Measurements from ENCODE around the gene PODN.

The PODN gene

DNA sequence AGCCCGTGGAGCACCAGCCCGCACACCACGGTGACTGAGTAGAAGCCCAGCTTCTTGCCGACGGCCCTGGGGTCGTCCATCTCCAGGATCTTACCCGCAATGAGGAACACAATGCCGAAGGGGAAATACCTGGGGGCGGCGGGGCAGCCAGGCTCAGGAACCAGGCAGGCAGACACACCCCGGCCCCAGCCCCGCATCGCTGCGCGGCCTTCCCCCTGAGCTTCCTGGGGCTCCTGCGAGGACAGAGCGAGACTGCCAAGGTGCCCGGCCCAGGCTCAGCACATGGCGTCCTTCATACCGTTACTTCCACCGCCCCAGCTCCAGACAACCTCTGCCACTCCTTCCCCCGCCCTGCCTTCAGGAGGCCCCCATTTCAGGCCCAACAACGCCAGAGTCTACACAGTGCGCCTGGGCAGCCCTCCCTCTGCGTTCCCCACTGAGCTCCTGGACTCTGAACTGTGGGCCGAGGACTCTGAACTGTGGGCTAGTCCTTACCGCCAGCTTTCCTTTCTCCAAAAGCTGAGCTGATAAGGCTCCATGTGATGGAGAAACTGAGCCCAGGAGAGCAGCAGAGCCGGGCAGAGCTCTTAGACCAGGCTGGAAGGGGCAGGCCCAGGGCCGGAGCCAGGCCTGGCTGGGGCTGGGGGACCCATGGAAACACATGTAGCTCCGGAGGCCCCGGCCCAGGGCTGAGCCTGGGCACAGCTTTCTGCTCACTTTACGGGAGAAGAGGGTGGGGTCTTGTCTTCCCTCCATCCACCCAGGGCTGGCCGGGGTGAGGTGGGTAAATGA lies 30.8 kb downstream of the PODN start:
- no peaks in the 10 kb centered on the region for H3K27me3 ChIP-seq (ENCODE audit: control insufficient read depth, insufficient read depth, low read length)
- H3K9ac ChIP-seq (ENCODE audit: low read depth, low read length), result no peak overlapping the region
- H3K9me3 ChIP-seq (ENCODE audit: control insufficient read depth, insufficient read depth, low read length), result peaks cover 11% of the 10 kb centered on the region
- H3K36me3 ChIP-seq (ENCODE audit: control insufficient read depth, insufficient read depth, low read length), result no peaks in the 10 kb centered on the region
- no peak overlapping the region for H3K4me3 ChIP-seq (ENCODE audit: low read depth, low read length)
- H3K27ac ChIP-seq (ENCODE audit: low read depth, low read length), result no peak overlapping the region
- H3K4me1 ChIP-seq (ENCODE audit: control insufficient read depth, insufficient read depth, low read length), result no peaks in the 10 kb centered on the region

DNA sequence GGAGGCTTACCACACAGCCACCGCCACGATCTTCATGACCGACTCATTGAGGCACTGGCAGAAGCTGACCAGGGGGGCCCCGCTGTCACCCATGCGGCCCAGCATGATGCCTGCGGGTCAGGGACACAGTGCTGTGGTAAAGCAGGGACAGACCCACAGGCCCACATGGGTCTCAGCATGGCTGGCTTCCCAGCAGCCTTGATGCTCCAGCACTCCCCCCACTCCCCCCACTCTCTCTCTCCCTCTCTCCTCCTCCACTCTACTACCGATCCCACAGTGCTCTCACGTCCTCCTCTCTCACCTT lies 31.4 kb downstream of the PODN start:
- Histone ChIP-seq H3K4me1 (ENCODE audit: control insufficient read depth, insufficient read depth, low read length) (no peaks in the 10 kb centered on the region), H3K27me3 (ENCODE audit: control insufficient read depth, insufficient read depth, low read length) (no peaks in the 10 kb centered on the region), H3K4me3 (ENCODE audit: low read depth, low read length) (no peak overlapping the region), H3K36me3 (ENCODE audit: control insufficient read depth, insufficient read depth, low read length) (no peaks in the 10 kb centered on the region), H3K27ac (ENCODE audit: low read depth, low read length) (no peak overlapping the region), H3K9ac (ENCODE audit: low read depth, low read length) (no peak overlapping the region), H3K9me3 (ENCODE audit: control insufficient read depth, insufficient read depth, low read length) (peaks cover 17% of the 10 kb centered on the region)

DNA sequence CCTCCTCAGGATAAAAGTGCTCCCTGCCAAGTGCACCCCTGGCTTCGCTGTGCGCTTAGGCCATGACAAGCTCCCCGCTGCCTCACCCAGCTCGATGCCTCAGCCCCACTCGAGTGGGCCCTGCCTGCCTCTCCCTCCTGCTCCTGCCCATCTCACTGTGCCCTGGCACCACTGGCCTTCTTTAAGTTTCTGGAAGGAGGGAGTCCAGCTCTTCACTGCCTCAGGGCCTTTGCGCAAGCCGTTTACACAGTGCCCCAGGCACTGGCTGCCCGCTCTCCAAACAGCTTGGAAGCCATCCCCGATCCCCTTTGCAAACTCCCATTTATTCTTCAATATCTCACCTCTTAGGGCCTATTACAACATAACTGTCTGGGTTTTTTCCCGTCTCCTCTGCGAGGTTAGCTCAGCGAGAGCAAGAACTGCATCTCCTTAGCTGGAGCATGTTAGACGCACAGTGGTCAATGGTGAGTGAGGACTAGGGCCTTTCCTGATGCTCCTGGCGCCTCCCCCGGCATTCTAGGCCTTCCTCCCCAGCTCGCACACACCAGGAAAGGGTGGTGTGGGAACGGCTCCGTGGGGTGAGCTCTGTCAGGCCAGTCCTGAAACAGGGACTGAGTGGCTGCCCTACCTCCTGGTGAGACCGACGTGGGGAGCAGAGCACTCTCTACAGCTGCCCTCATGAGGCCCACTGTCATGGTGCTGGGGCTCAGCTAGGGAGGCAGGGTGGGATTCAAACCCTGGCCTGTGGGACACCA lies 31.9 kb downstream of the PODN start:
- H3K9me3 ChIP-seq (ENCODE audit: control insufficient read depth, insufficient read depth, low read length), result peaks cover 19% of the 10 kb centered on the region
- no peaks in the 10 kb centered on the region for H3K27me3 ChIP-seq (ENCODE audit: control insufficient read depth, insufficient read depth, low read length)
- no peaks in the 10 kb centered on the region for H3K4me1 ChIP-seq (ENCODE audit: control insufficient read depth, insufficient read depth, low read length)
- H3K4me3 ChIP-seq (ENCODE audit: low read depth, low read length), result no peak overlapping the region
- no peak overlapping the region for H3K9ac ChIP-seq (ENCODE audit: low read depth, low read length)
- no peaks in the 10 kb centered on the region for H3K36me3 ChIP-seq (ENCODE audit: control insufficient read depth, insufficient read depth, low read length)
- no peak overlapping the region for H3K27ac ChIP-seq (ENCODE audit: low read depth, low read length)

- Histone ChIP-seq H3K36me3 (ENCODE audit: control insufficient read depth, insufficient read depth, low read length) (no peaks in the 10 kb centered on the region), H3K9ac (ENCODE audit: low read depth, low read length) (no peak overlapping the region), H3K9me3 (ENCODE audit: control insufficient read depth, insufficient read depth, low read length) (peaks cover 20% of the 10 kb centered on the region), H3K27ac (ENCODE audit: low read depth, low read length) (no peak overlapping the region), H3K27me3 (ENCODE audit: control insufficient read depth, insufficient read depth, low read length) (no peaks in the 10 kb centered on the region), H3K4me1 (ENCODE audit: control insufficient read depth, insufficient read depth, low read length) (no peaks in the 10 kb centered on the region), H3K4me3 (ENCODE audit: low read depth, low read length) (no peak overlapping the region)
Measured at GRCh38 chr1:53094533-53094919, 32.5 kb downstream of the PODN start.

GRCh38 chr1:53104289-53104913 lies 42.4 kb downstream of the PODN start:
- H3K36me3 ChIP-seq (ENCODE audit: control insufficient read depth, insufficient read depth, low read length), result no peaks in the 10 kb centered on the region
- H3K9me3 ChIP-seq (ENCODE audit: control insufficient read depth, insufficient read depth, low read length), result 0 out of 2 replicates have a peak, but pooled peaks cover 7% of the 10 kb centered on the region
- H3K27me3 ChIP-seq (ENCODE audit: control insufficient read depth, insufficient read depth, low read length), result no peaks in the 10 kb centered on the region
- no peak overlapping the region for H3K4me3 ChIP-seq (ENCODE audit: low read depth, low read length)
- H3K4me1 ChIP-seq (ENCODE audit: control insufficient read depth, insufficient read depth, low read length), result no peaks in the 10 kb centered on the region
- no peak overlapping the region for H3K27ac ChIP-seq (ENCODE audit: low read depth, low read length)
- H3K9ac ChIP-seq (ENCODE audit: low read depth, low read length), result no peak overlapping the region

DNA sequence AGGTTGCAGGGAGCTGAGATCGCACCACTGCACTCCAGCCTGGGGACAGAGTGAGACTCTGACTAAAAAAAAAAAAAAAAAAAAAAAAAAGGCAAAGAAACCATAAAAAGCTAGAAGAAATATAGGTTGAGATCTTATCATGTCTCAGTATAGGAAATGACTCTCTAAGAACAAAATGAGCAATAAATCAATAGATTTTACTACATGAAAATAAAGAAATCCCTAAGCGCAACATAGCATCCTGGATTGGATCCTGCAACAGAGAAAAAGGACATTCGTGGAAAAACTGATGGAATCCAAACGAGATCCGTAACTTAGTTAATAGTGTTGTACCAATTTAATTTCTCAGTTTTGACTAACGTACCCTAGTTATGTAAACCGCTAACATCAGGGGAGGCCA lies 45.1 kb downstream of the PODN start:
- Histone ChIP-seq H3K4me1 (ENCODE audit: control insufficient read depth, insufficient read depth, low read length) (0 out of 2 replicates have a peak, but pooled peaks cover 4% of the 10 kb centered on the region), H3K9me3 (ENCODE audit: control insufficient read depth, insufficient read depth, low read length) (no peaks in the 10 kb centered on the region), H3K4me3 (ENCODE audit: low read depth, low read length) (no peak overlapping the region), H3K27me3 (ENCODE audit: control insufficient read depth, insufficient read depth, low read length) (no peaks in the 10 kb centered on the region; the same call in 1 of the 2 replicates), H3K36me3 (ENCODE audit: control insufficient read depth, insufficient read depth, low read length) (no peaks in the 10 kb centered on the region), H3K27ac (ENCODE audit: low read depth, low read length) (no peak overlapping the region), H3K9ac (ENCODE audit: low read depth, low read length) (no peak overlapping the region)

- Histone ChIP-seq H3K36me3 (ENCODE audit: control insufficient read depth, insufficient read depth, low read length) (no peaks in the 10 kb centered on the region), H3K4me3 (ENCODE audit: low read depth, low read length) (no peak overlapping the region), H3K27ac (ENCODE audit: low read depth, low read length) (no peak overlapping the region), H3K9me3 (ENCODE audit: control insufficient read depth, insufficient read depth, low read length) (no peaks in the 10 kb centered on the region), H3K27me3 (ENCODE audit: control insufficient read depth, insufficient read depth, low read length) (no peaks in the 10 kb centered on the region; the same call in 1 of the 2 replicates), H3K4me1 (ENCODE audit: control insufficient read depth, insufficient read depth, low read length) (0 out of 2 replicates have a peak, but pooled peaks cover 4% of the 10 kb centered on the region), H3K9ac (ENCODE audit: low read depth, low read length) (no peak overlapping the region)
Measured at GRCh38 chr1:53107570-53108322, 45.7 kb downstream of the PODN start.

- Histone ChIP-seq H3K27me3 (ENCODE audit: control insufficient read depth, insufficient read depth, low read length) (no peaks in the 10 kb centered on the region; the same call in 1 of the 2 replicates), H3K4me3 (ENCODE audit: low read depth, low read length) (no peak overlapping the region), H3K36me3 (ENCODE audit: control insufficient read depth, insufficient read depth, low read length) (no peaks in the 10 kb centered on the region), H3K27ac (ENCODE audit: low read depth, low read length) (no peak overlapping the region), H3K9ac (ENCODE audit: low read depth, low read length) (no peak overlapping the region), H3K4me1 (ENCODE audit: control insufficient read depth, insufficient read depth, low read length) (0 out of 2 replicates have a peak, but pooled peaks cover 4% of the 10 kb centered on the region), H3K9me3 (ENCODE audit: control insufficient read depth, insufficient read depth, low read length) (no peaks in the 10 kb centered on the region)
Measured at GRCh38 chr1:53108646-53109580, 46.9 kb downstream of the PODN start.

- no peaks in the 10 kb centered on the region for H3K36me3 ChIP-seq (ENCODE audit: control insufficient read depth, insufficient read depth, low read length)
- H3K27ac ChIP-seq (ENCODE audit: low read depth, low read length), result no peak overlapping the region
- no peak overlapping the region for H3K4me3 ChIP-seq (ENCODE audit: low read depth, low read length)
- H3K9me3 ChIP-seq (ENCODE audit: control insufficient read depth, insufficient read depth, low read length), result no peaks in the 10 kb centered on the region
- H3K9ac ChIP-seq (ENCODE audit: low read depth, low read length), result no peak overlapping the region
- H3K4me1 ChIP-seq (ENCODE audit: control insufficient read depth, insufficient read depth, low read length), result peaks cover 9% of the 10 kb centered on the region; the same call in 1 of the 2 replicates
- no peaks in the 10 kb centered on the region; the same call in 1 of the 2 replicates for H3K27me3 ChIP-seq (ENCODE audit: control insufficient read depth, insufficient read depth, low read length)
Measured at GRCh38 chr1:53110370-53111072, 48.5 kb downstream of the PODN start.
